Epithelial cell of proximal tubule (primary cell): ENCODE data around the gene GSTK1. TPM values are rescaled to one million over a fixed set of nuclear protein-coding genes. Genes with fewer than 3 reads are reported as not detected.

ENCODE experiments used
- DNase-seq: peaks from one replicate; pipeline ENCODE4 v3.0.0-alpha.2; 2011; ENCODE audit warnings: low read depth
- H3K4me3 ChIP-seq: 2 replicates; pipeline ENCODE4 v1.5.1; 2011; ENCODE audit warnings: low read depth, mild to moderate bottlenecking, low read length
- CTCF ChIP-seq: conservative IDR thresholded peaks from 2 replicates; pipeline ENCODE4 v1.5.1; 2012; ENCODE audit warnings: low read depth, mild to moderate bottlenecking, low read length
- total RNA-seq: library from RNA; depleted of rRNA; stranded (reverse); fragments of >200 nt; gene quantifications from 2 replicates; pipeline ENCODE4 v1.2.3, GENCODE V29; 2015

Gene GSTK1
- total RNA-seq, 1 donor from 2014 or later: 95.1 TPM

GRCh38 chr7:143221737-143222136 is 41.5 kb upstream of the GSTK1 start, which contains the start of gene TAS2R40:
Gene TAS2R40, plus strand, starts transcription at chr7:143222037. Its CDS starts 42 bp downstream, at chr7:143222079.
- no peak for TF ChIP-seq CTCF
- no peak within 1 kb of the TSS for H3K4me3 ChIP-seq
- no peak for DNase-seq

GRCh38 chr7:143222782-143223181 is 40.5 kb upstream of the GSTK1 start:
- no peak overlapping the region for H3K4me3 ChIP-seq
- no peak for DNase-seq
- no peak for TF ChIP-seq CTCF

GRCh38 chr7:143223784-143224183 is 39.5 kb upstream of the GSTK1 start:
- no peak overlapping the region for H3K4me3 ChIP-seq
- no peak for DNase-seq
- TF ChIP-seq CTCF: no peak

- TF ChIP-seq CTCF: no peak
- no peak for DNase-seq
- no peak overlapping the region for H3K4me3 ChIP-seq
Observed at GRCh38 chr7:143225047-143225446, 38.2 kb upstream of the GSTK1 start.

GRCh38 chr7:143227806-143228205 is 35.4 kb upstream of the GSTK1 start:
- DNase-seq: no peak
- no peak for TF ChIP-seq CTCF
- H3K4me3 ChIP-seq: no peak overlapping the region

GRCh38 chr7:143229054-143229790 is 34.0 kb upstream of the GSTK1 start:
- no peak overlapping the region for H3K4me3 ChIP-seq
- no peak for DNase-seq
- no peak for TF ChIP-seq CTCF
